Measurements from ENCODE around the gene ZBTB46.

The ZBTB46 gene

GRCh38 chr20:63765902-63766301 is 65.2 kb downstream of the ZBTB46 start:
- no peak for DNase-seq

DNA sequence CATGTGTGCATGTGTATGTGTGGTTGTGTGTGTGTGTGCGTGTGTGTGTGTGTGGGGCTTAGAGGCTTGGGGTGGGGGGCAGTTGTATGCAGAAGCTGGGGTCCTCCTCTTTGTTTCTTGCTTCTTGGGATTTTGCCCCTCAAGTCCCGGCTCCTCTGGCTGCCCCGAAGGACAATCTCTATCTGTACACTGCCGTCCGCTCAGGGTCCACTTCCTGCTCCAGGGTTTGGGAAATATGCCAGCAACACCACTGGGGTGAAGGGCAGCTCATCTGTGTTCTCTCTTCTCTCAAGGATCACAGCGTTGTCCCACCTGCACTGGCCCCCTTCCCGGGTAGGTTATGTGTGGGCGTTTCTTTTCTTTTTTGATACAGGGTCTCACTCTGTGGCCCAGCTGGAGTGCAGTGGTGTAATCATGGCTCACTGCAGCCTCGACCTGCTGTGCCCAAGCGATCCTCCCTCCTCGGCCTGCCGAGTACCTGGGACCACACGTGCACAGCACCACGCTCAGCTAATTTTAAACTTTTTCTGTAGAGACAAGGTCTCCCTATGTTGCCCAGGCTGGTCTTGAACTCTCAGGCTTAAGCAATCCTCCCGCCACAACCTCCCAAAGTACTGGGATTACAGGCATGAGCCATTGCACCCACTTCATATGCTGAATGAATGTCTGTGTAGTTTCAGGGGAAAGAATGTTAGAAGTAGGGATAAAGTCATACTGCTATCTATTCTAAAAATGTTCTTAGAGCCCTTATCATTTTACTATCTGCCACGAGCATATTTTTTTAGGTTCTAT is 65.8 kb downstream of the ZBTB46 start:
- DNase-seq: no peak

DNA sequence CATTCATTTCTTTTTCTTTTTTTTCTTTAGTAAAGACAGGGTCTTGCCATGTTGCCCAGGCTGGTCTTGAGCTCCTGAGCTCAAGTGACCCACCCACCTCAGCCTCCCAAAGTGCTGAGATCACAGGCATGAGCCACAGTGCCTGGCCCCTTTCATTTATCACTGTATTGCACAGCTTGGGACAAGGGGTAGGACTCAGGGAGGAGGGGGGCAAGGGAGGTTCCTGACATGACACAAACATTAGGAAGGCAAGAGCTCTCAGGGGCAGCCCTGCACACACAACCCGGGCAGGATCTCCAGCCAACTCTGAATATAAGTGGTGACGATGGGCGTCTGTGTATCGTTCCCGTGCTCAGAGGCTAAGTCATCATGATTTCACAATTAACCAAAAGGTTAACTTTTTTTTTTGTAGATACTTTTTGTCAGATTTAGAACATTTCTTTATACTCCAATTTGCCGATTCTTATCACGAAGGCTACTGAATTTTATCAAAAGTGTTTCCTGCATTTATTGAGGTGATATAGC is 71.6 kb downstream of the ZBTB46 start:
- no peak for DNase-seq

DNA sequence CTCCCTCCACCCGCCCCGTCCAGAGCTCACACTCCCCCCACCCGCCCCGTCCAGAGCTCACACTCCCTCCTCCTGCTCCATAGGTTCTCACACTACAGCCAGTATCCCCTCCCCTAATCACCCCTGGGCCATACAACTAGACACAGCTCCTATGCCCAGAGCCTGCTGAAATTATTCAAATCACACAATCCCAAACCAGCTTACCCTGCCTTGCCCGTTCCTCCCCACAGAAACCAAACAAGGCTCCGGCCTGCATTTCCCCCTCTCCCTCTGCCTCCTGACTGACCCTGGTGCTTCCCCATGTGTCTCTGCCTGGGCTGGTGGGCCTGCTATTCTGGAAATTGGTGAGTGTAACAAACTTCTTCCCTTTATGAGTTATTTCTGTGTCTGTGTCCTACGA is 72.9 kb downstream of the ZBTB46 start:
- no peak for DNase-seq

- DNase-seq: no peak
Observed at GRCh38 chr20:63756648-63756991, 74.4 kb downstream of the ZBTB46 start.

GRCh38 chr20:63755933-63756647 is 75.0 kb downstream of the ZBTB46 start:
- DNase-seq: no peak

DNA sequence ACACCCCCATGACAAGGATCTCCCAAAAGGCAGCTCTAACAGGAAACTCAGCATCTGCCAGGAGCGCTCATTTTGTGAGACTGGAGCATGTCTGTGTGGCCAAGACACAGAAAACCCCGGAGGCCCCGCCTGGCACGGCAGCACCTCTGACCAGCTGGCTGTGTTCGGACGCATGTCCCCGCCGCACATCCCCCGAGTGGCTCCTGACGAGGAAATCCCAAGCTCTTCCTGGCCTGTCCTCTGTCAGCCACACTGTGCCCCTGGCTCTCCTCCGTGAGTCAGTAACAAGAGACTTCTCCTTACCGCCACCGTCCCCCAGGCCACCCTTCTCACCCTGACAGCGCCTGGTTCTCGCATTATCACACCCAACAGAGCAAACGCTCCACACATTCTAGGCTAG is 77.1 kb downstream of the ZBTB46 start:
- DNase-seq: no peak

GRCh38 chr20:63753381-63753780 is 77.7 kb downstream of the ZBTB46 start:
- DNase-seq: no peak

GRCh38 chr20:63752411-63753101 is 78.5 kb downstream of the ZBTB46 start:
- DNase-seq: no peak

DNA sequence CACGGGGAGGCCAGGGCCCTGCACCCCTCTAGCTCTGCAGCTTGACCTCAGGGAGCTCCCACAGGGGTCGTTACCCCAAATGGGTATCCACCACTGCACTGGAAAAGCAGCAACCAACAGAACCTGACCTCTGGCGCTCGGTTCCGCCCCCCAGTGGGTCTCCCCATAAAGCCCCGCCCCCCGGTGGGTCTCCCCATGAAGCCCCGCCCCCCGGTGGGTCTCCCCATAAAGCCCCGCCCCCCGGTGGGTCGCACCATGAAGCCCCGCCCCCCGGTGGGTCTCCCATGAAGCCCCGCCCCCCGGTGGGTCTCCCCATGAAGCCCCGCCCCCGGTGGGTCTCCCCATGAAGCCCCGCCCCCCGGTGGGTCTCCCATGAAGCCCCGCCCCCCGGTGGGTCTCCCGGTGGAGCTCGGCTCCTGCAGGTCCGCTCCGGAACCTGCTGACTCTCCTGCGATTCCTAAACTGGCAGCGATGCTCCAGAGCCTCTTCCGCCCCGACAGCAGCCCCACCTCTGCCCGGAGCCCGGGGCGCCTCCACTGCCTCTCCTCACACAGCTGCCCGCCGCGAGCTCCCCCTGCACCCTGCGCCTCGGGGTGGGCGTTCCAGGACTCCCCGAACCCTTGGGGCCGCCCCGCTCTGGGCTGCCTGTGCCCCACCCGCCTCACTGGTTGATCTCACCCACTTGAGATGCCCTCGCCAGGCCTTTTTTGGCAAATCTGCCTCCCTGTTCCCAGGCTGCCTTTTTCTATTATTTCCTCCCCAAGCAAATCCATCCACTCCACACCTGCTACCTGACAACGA is 79.4 kb downstream of the ZBTB46 start:
- DNase-seq: no peak

DNA sequence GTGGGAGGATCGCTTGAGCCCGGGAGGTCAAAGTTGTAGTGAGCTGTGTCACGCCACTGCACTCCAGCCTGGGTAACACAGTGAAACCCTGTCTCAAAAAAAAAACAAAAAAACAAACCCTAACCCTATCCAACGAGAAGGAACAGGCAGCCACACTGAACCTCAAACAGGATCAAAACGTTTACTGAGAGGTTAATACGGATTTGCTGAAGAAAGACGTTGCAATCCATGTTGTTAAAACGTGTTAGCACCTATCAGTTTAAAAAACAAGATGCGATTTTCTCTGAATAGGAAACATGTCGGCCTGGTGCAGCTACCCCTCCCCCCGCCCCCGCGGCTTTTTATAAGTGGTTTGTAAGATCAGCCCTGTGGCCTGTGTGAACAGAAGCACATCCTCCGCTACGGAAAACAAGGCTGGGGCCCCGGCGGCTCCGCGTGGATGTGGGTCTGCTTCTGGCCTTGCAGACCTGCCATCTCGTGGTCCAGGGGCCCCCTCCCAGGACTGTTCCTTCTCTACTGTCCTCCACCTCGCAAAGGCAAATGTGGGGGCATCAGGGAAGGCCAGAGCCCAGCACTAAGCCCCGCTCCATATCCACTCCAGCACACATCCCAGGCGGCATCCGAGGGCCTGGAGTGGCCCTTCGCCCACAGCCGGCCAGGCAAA is 80.1 kb downstream of the ZBTB46 start:
- DNase-seq: peak; percentile 53 to 56

- no peak for DNase-seq
Observed at GRCh38 chr20:63749597-63750508, 81.2 kb downstream of the ZBTB46 start.

DNA sequence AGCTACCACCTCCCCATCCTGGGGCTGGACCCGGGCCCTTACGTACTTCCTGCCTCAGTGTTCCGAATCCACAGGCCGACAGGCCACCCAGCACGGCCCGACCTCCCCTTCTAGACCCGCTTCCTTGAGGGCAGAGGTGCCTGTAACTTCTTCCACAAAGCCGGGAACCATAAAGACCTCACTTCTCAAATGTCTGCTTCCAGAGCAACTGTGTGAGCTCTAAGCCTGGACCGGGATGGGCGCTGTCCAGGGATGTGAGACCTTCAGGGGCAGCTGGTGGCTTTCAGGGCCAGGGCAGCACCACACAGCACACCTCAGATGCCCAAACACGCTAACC is 82.2 kb downstream of the ZBTB46 start:
- no peak for DNase-seq

- DNase-seq: no peak
Observed at GRCh38 chr20:63748070-63748933, 82.8 kb downstream of the ZBTB46 start.

DNA sequence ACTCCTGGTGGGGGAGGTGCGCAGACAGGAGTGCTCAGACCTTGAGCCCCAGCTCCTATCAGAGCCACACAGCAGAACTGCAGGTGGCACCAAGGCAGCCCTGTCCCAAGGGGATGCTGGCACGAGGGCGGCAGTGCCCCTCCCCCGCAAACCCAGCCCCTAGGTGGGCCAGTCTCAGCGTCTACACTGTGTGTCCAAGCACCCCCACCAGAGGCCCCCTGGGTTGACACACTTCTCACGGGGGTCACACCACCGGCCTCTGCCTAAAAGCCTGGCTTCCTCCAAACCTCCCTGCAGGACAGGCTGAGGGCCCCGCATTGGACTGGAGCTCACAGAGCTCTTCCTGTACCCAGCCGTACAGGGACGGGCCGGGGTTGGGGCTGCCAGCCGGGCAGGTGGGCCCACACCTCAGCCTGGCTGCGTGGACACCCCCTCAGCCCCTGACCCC is 83.4 kb downstream of the ZBTB46 start:
- DNase-seq: no peak

DNA sequence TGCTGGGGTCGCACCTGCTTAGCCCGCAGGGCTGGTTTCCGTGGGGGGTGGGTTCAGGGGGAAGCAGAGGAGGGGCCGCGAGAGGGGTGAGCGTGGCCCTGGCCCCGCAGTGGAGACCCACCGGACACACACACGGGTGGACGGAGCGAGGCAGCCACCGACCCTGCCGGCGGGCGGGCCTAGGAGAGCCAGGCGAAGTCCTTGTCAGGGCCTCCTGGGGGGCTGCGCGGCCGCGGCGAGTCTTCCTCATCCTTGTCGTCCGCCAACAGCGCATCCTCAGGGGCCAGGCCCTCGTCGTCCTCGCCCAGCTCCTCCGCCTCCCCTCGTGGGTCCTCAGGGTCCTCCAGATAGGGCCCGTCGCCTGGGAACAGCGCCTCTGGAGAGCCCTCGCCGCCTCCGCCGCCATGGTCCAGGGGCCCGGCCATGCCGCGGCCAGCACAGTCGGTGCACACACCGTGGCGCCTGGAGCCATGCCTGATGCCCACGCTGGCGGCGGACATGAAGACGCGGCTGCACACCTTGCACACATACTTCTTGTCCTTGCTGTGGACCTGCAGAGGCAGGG is 84.2 kb downstream of the ZBTB46 start:
- no peak for DNase-seq

DNA sequence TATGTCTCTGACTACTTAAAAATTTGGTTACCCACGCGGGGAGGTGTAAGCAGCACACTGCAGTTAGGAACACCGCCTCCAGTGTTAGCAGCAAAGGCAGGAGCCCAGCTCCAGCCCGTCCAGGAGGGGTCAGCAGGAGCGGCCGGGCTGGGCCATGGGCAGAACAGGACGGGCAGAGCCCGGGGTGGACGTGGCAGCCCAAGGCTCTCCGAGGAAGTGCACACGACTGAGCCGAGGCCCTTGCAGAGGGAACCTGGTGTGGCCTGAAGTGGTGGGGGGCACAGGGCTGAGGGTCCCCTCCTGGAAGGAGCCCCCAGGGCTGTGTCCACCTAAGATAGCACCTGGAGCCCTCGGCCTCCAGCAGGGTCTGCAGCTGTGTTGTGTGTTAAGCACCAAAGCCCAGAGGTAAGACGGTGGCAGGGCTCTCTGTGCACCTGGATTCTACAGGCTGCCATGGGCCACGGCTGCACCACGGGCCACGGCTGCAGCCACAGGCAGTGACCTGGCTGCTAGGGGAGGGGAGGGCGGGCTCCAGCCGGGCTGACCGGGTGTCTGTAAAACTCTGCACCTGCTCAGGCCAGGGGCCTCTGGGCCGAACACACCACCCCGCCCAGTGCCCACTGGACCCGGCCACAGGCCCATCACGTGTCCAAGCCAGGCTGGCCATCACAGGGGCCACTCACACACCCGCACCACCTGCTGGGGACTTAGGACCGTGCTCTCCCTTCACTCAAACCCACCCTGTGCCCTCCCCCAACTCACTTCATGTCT is 84.9 kb downstream of the ZBTB46 start:
- DNase-seq: no peak

- DNase-seq: no peak
Observed at GRCh38 chr20:63745424-63745805, 85.6 kb downstream of the ZBTB46 start.

Data from activated CD4-positive, alpha-beta T cell treated with anti-CD3 and anti-CD28 coated beads, Interleukin-2, amount 50 U/mL, for 4 hours (primary cell).